ENCODE data around the gene NTF3.

The NTF3 gene

GRCh38 chr12:5492562-5492961 lies 60.7 kb downstream of the NTF3 start:
- FAIRE-seq = no peak
- no peak for TF ChIP-seq SPI1 (IDR thresholded peaks at IDR 0.05; ENCODE audit: low read depth, low read length)
- no peak for TF ChIP-seq TAF1 (IDR thresholded peaks at IDR 0.05; ENCODE audit: low read depth, low read length)
- no peak for TF ChIP-seq POLR2AphosphoS5 (IDR thresholded peaks at IDR 0.05; ENCODE audit: low read depth, low read length)
- no peak for TF ChIP-seq POLR2A (IDR thresholded peaks at IDR 0.05; ENCODE audit: low read depth, low read length)
- TF ChIP-seq POU2F2 (IDR thresholded peaks at IDR 0.05; ENCODE audit: low read depth, low read length) = no peak
- TF ChIP-seq PAX5 (IDR thresholded peaks at IDR 0.05; ENCODE audit: insufficient read depth, low read length, severe bottlenecking) = no peak
- no peak for DNase-seq (ENCODE audit: insufficient read length, low spot score)

GRCh38 chr12:5493018-5493417 lies 61.1 kb downstream of the NTF3 start:
- TF ChIP-seq POU2F2 (IDR thresholded peaks at IDR 0.05; ENCODE audit: low read depth, low read length) (no peak), SPI1 (IDR thresholded peaks at IDR 0.05; ENCODE audit: low read depth, low read length) (no peak), POLR2AphosphoS5 (IDR thresholded peaks at IDR 0.05; ENCODE audit: low read depth, low read length) (no peak), PAX5 (IDR thresholded peaks at IDR 0.05; ENCODE audit: insufficient read depth, low read length, severe bottlenecking) (no peak), TAF1 (IDR thresholded peaks at IDR 0.05; ENCODE audit: low read depth, low read length) (no peak), POLR2A (IDR thresholded peaks at IDR 0.05; ENCODE audit: low read depth, low read length) (no peak)
- no peak for DNase-seq (ENCODE audit: insufficient read length, low spot score)

GRCh38 chr12:5494343-5494742 lies 62.4 kb downstream of the NTF3 start:
- DNase-seq (ENCODE audit: insufficient read length, low spot score) (no peak), FAIRE-seq (no peak)
- TF ChIP-seq SPI1 (IDR thresholded peaks at IDR 0.05; ENCODE audit: low read depth, low read length) (no peak), POU2F2 (IDR thresholded peaks at IDR 0.05; ENCODE audit: low read depth, low read length) (no peak), PAX5 (IDR thresholded peaks at IDR 0.05; ENCODE audit: insufficient read depth, low read length, severe bottlenecking) (no peak), TAF1 (IDR thresholded peaks at IDR 0.05; ENCODE audit: low read depth, low read length) (no peak), POLR2AphosphoS5 (IDR thresholded peaks at IDR 0.05; ENCODE audit: low read depth, low read length) (no peak), POLR2A (IDR thresholded peaks at IDR 0.05; ENCODE audit: low read depth, low read length) (no peak)

More at GRCh38 chr12:5493018-5493417, 61.1 kb downstream of the NTF3 start:
- no peak for FAIRE-seq

- no peak for FAIRE-seq
- TF ChIP-seq SPI1 (IDR thresholded peaks at IDR 0.05; ENCODE audit: low read depth, low read length) (no peak), POLR2AphosphoS5 (IDR thresholded peaks at IDR 0.05; ENCODE audit: low read depth, low read length) (no peak), PAX5 (IDR thresholded peaks at IDR 0.05; ENCODE audit: insufficient read depth, low read length, severe bottlenecking) (no peak), POU2F2 (IDR thresholded peaks at IDR 0.05; ENCODE audit: low read depth, low read length) (no peak), POLR2A (IDR thresholded peaks at IDR 0.05; ENCODE audit: low read depth, low read length) (no peak), TAF1 (IDR thresholded peaks at IDR 0.05; ENCODE audit: low read depth, low read length) (no peak)
- DNase-seq (ENCODE audit: insufficient read length, low spot score) = no peak
Measured at GRCh38 chr12:5497329-5498053, 65.6 kb downstream of the NTF3 start.

- DNase-seq (ENCODE audit: insufficient read length, low spot score) (no peak), FAIRE-seq (no peak)
- TF ChIP-seq SPI1 (IDR thresholded peaks at IDR 0.05; ENCODE audit: low read depth, low read length) = no peak
- no peak for TF ChIP-seq POLR2A (IDR thresholded peaks at IDR 0.05; ENCODE audit: low read depth, low read length)
- TF ChIP-seq TAF1 (IDR thresholded peaks at IDR 0.05; ENCODE audit: low read depth, low read length) = no peak
- no peak for TF ChIP-seq POU2F2 (IDR thresholded peaks at IDR 0.05; ENCODE audit: low read depth, low read length)
- no peak for TF ChIP-seq PAX5 (IDR thresholded peaks at IDR 0.05; ENCODE audit: insufficient read depth, low read length, severe bottlenecking)
- TF ChIP-seq POLR2AphosphoS5 (IDR thresholded peaks at IDR 0.05; ENCODE audit: low read depth, low read length) = no peak
Measured at GRCh38 chr12:5498076-5498475, 66.2 kb downstream of the NTF3 start.

GRCh38 chr12:5498806-5499205 lies 66.9 kb downstream of the NTF3 start:
- DNase-seq (ENCODE audit: insufficient read length, low spot score) = no peak
- TF ChIP-seq POLR2A (IDR thresholded peaks at IDR 0.05; ENCODE audit: low read depth, low read length) (no peak), POU2F2 (IDR thresholded peaks at IDR 0.05; ENCODE audit: low read depth, low read length) (no peak), TAF1 (IDR thresholded peaks at IDR 0.05; ENCODE audit: low read depth, low read length) (no peak), PAX5 (IDR thresholded peaks at IDR 0.05; ENCODE audit: insufficient read depth, low read length, severe bottlenecking) (no peak), SPI1 (IDR thresholded peaks at IDR 0.05; ENCODE audit: low read depth, low read length) (no peak), POLR2AphosphoS5 (IDR thresholded peaks at IDR 0.05; ENCODE audit: low read depth, low read length) (no peak)
- no peak for FAIRE-seq

- TF ChIP-seq SPI1 (IDR thresholded peaks at IDR 0.05; ENCODE audit: low read depth, low read length) (no peak), POLR2A (IDR thresholded peaks at IDR 0.05; ENCODE audit: low read depth, low read length) (no peak), POU2F2 (IDR thresholded peaks at IDR 0.05; ENCODE audit: low read depth, low read length) (no peak), PAX5 (IDR thresholded peaks at IDR 0.05; ENCODE audit: insufficient read depth, low read length, severe bottlenecking) (no peak), TAF1 (IDR thresholded peaks at IDR 0.05; ENCODE audit: low read depth, low read length) (no peak), POLR2AphosphoS5 (IDR thresholded peaks at IDR 0.05; ENCODE audit: low read depth, low read length) (no peak)
- FAIRE-seq = no peak
- no peak for DNase-seq (ENCODE audit: insufficient read length, low spot score)
Measured at GRCh38 chr12:5499566-5500330, 67.8 kb downstream of the NTF3 start.

GRCh38 chr12:5500331-5500659 lies 68.4 kb downstream of the NTF3 start:
- DNase-seq (ENCODE audit: insufficient read length, low spot score) (no peak), FAIRE-seq (no peak)
- no peak for TF ChIP-seq TAF1 (IDR thresholded peaks at IDR 0.05; ENCODE audit: low read depth, low read length)
- TF ChIP-seq PAX5 (IDR thresholded peaks at IDR 0.05; ENCODE audit: insufficient read depth, low read length, severe bottlenecking) = no peak
- TF ChIP-seq POU2F2 (IDR thresholded peaks at IDR 0.05; ENCODE audit: low read depth, low read length) = no peak
- no peak for TF ChIP-seq POLR2AphosphoS5 (IDR thresholded peaks at IDR 0.05; ENCODE audit: low read depth, low read length)
- no peak for TF ChIP-seq SPI1 (IDR thresholded peaks at IDR 0.05; ENCODE audit: low read depth, low read length)

- TF ChIP-seq POLR2AphosphoS5 (IDR thresholded peaks at IDR 0.05; ENCODE audit: low read depth, low read length) (no peak), POLR2A (IDR thresholded peaks at IDR 0.05; ENCODE audit: low read depth, low read length) (no peak), POU2F2 (IDR thresholded peaks at IDR 0.05; ENCODE audit: low read depth, low read length) (no peak), TAF1 (IDR thresholded peaks at IDR 0.05; ENCODE audit: low read depth, low read length) (no peak), SPI1 (IDR thresholded peaks at IDR 0.05; ENCODE audit: low read depth, low read length) (no peak), PAX5 (IDR thresholded peaks at IDR 0.05; ENCODE audit: insufficient read depth, low read length, severe bottlenecking) (no peak)
Measured at GRCh38 chr12:5503774-5504173, 71.9 kb downstream of the NTF3 start.

More at GRCh38 chr12:5503774-5504173, 71.9 kb downstream of the NTF3 start:
- DNase-seq (ENCODE audit: insufficient read length, low spot score) (no peak), FAIRE-seq (no peak)
